Activated CD8-positive, alpha-beta memory T cell treated with anti-CD3 and anti-CD28 coated beads for 4 hours (primary cell): ENCODE results near the gene TMEM164.

Source experiments
- DNase-seq, 2 donors: peaks; one replicate each; pipeline ENCODE4 v3.0.0-alpha.2; 2020; ENCODE audit warnings: low read depth in 2 of 2

Gene TMEM164

DNA sequence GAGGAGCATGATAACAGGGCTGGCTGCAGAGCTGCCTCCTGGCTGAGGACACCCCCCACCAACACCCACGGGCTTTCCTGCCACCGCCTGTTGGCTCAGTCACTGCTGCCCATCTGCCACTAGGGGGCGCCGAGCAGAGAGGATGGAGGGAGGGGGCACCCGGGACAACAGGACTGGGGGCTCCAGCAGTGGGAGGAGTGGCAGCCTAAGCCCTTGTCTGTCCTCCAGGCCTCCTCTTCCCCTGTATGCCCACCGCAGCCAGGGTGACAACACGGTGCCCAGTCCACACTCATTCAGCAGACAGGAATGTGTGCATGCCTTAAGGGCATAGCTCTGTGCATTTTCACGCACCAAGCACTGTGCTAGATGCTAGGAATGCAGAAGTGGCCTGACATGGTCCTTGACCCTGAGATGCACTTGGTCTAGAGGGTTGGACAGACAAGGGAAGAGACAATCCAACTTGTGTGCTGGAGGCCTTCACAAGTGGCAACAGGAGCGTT, 165.1 kb downstream of the TMEM164 start:
- peak; percentile 8 to 12 for DNase-seq

DNA sequence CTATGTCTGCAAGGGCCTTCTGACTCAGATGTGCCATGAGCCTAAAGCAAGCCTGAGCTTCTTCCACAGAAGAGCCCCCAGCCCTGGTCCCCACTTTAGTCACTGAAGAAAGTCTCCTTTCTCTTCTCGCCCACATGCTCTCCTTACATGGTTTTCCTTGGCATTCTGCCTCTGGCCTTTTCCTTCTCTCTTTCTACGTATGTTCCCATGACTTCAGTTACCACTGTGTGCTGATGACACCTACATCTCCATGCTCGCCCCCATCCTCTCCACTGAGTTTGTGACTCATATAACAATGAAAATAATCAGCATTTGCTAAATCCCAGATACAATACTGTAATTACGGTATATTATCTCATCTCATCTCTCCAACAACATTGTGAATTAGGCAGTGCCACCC, 165.7 kb downstream of the TMEM164 start:
- no peak for DNase-seq

DNA sequence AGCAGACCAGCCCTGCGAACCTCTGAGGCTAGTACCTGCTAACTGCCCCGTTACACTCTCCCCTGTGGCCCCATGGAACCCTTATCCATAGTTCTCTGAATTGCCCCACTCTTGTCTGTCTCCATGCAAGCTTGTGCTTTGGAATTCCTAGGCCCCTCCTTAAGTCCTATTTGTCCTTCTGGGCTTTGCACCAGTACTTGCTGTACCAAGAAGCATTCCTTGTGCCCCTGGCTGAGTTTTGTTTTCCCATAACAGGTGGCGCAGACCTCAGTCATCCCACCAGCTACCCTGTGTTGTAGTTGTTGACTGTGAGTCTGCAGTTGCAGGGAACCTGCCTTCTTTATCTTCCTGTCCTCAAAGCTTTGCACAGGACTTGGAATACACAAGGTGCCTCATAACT, 167.1 kb downstream of the TMEM164 start:
- no peak for DNase-seq

DNA sequence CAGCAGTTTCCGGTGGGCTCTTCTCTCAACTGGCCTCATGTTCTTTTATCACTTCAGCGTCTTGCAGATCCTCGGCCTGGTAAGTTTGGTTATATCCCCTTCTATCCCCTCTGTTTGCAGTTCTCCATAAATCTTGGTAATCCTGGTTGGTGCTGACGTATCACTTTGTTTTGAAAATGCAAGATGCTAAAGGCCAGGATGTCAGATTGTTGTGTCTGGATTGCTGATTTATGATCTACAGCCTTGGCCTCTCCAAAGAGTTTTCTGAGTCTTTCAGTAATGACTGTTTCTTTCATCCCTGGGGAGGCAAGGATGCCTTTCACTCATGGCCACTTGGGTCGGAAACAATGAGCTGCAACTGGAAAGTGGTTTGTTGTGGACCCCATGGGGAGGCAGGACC, 168.5 kb downstream of the TMEM164 start:
- no peak for DNase-seq

DNA sequence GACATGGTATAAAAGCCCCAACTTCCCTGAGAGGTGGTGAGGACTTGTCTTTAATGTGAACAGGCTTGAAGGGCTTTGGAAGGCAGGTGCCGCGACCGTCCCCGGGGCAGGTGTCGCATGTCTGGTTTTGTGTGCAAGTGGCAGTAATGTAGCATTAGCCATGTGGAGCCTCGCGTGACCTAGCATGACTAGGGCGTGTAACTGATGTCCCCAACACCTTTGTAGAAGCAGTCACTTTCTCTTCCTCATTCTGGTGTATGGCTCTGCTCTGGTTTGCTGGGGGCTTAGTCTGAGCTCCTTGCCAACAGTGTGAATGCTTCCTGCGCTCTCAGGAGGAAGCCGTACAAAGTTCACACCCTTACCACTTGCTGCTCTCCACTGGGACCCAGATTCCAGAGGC, 169.3 kb downstream of the TMEM164 start:
- no peak for DNase-seq

DNA sequence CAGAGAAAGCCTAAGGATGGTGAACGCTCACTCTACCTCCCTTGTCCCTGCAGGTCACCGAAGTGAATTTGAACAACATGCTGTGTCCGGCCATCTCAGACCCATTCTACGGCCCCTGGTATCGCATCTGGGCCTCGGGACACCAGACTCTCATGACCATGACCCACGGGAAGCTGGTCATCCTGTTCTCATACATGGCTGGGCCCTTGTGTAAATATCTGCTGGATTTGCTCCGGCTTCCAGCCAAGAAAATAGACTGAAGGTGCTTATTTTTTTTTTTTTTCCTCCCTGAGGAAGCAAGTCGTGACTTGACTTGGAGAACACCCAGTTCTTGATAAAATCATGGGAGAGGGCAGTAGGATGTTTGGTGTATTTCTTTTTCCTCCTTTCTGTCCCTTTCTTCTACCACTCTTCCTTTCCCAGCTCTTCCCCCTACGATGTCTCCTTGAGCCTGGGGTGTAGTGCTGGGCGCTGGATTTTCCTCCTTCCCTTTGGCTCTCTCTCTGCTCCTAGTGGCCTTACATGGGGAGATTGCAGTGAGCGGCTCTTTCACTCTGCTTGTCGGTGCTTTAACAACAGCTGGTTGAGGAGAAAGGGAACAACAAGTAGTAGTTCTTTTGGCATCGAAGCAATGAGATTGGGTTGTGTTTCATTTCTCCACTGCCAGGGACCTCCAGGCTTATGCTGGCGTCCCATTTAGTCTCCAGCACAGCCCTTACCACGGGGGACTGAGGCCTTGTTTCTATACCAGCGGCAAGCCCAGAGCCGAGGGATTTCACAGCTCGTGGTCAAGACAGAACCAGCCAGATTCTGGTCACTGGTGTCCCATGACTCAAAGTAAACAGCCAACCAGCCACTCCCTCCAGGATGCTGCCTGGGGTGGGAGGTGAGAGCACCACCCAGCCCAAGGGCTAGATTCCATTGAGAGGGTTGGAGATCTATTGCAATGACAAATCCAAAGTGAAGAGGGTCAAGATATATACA, 170.6 kb downstream of the TMEM164 start:
- DNase-seq, result no peak

DNA sequence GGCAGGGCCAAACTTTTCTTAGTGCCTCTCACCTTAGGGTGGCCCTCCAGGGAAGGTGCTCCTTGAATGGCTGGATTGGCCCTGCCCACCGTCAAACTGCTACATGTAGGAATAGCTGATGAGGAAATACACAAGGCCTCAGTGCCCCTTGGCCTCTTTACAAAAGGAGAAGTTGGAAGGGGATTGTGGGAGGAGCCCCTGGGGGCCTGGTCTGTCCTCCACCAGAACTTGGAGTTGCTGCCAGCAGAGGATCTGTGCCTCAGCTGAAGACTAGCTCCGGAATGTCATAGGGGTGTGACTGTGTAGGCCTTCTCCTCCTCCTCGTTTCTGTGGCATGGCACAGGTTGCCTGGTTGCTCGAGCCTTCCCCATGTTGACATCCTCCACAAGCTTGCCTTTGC, 172.2 kb downstream of the TMEM164 start:
- no peak for DNase-seq

DNA sequence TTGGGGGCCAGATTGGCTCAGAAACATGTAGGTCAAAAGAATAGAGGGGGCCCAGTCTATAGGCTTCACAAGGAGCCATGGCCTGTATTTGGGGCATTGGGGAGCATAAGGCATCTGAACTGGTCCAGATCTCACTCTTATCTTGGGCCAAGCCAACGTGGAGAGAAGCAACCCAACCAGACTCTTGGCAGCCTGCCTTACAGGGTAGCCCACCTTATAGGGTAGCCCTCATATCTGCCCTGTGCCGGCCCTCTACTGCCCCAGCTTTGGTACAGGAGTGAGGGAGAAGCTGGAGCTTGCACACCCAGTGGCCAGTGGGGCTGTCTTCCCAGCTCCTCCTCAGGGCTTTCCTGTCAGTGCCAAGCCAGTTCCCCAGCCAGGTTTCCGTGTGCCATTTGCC, 172.8 kb downstream of the TMEM164 start:
- no peak for DNase-seq

DNA sequence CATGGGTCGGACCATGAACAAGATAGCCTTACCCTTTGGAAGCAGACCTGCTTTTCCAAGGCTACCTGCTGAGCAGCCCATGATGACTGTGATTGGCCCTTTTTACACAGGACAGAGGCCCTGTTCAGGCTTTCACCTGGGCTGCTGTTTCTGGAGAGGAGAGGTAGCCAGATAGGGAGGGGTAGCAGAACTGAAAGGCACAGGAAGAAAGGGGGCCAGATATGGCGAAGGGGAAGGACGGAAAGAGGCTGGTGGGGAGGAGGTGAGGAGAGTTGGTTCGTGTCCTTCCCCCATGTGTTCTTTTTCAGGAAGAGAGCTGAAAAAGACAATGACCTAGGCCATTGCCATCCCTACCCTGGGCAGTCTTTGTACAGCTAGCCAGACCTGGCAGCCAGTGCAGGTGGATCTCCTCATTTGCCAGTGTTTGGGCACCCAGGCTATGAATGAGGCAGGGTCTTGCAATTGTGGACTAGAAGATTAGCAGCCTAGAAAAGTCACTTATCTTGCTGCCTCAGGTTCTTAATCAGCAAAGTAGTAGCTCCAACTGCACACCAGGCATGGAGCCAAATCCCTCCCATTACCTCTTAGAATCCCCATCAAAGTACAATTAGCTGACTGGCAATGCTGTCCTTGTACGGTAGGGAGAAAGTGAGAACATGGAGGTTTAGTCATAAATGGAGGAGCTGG, 175.4 kb downstream of the TMEM164 start:
- no peak for DNase-seq

DNA sequence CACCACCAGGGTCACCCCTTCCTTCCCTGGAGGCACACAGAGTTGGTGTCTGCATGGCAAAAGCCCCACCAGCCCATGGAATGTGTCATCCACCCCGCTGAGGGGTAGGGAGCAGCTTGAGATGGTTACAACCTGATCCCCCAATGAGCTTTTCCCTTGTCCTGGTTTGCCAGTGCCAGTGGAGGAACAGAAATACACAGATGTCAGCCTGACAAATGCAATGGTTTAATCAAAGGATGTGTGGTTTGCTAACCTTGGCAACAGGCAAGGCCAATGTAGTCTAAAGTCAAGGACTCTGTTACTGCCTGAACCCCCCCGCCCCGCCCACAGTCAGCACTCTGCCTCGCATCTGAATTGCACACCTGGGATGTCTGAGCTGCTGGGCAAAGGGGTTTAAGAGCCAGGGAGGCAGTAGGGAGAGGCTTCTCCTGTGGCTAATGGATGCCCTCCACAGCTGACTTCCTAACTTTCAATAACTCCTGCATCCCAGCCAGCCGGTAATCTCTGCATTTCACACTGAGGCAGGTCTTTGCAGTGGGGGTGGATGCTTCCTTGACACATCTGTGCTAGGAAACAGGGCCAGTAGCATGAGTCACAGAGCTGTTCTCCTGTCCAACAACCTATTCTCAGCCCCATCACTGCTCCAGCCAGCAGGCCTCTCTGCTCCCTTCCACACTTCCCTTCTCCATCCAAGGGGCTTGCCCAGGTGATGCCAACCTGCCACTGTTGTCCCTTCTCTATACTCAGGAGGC, 177.4 kb downstream of the TMEM164 start:
- no peak for DNase-seq

DNA sequence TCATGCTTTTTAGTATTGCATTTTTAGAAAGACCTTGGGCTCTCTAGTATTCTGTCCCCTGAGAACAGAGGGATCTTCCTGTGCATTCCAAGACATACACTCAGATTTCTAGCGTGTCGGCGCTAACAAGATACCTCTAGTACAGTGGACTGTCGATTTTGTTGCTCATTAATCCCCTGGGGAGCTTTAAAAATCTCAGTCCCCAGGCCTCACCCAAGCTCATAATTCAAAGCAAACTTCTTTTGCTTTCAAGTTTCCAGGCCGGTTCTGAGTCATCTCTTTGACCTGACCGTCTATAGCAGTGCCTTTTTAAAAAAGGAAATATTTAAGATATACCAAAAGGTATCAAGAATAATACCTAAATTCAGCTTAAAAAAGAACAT, 178.0 kb downstream of the TMEM164 start:
- no peak for DNase-seq

DNA sequence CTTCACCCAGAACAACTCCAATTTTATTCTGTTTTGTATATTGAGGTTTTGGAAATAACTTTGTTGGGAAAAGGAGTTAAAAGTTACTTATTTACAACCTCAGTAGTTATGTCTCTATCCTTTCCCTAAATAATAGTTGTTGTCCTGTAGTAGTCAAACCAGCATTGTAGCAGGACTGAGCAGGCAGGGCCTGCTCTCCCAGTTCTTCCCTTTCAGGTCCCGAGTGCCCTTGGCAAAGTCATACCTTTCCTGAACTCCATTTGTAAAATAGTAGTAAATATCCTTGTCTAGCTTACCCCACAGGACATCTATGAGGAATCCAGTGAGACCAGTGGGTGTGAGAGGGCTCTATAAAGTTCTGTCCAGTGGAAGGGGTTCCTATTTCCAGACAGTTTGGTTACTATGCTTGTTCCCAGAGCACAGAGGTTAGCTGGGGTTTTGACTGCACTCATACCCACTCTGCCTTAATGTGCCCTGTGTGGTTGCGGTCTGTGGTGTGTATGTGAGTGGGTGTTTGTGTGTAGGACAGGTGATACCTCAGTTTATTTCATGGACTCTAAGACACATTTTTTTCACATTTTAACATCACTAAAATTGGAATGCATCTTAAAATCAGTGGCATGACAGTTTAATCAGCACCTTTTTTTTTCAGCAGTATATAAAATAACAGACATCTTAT, 178.7 kb downstream of the TMEM164 start:
- DNase-seq, result no peak

DNA sequence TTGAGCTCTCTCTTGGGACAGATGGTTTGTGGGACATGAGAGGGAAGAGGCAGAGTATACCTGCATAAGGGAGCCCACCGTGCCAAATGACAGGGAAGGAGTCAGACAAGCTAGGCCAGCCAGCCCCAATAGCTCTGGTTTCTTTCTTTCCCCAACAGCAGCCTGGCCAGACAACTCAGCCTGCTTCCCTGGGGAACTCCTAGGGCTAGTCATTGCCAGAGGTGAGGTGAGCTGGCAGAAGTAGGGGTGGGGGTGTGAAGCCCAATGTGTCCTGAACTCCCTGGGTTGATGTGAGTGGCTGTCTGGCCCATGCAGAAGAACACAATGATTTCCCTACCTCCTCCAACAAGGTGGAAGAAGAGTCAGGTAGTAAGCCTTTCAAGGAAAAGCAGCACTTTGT, 179.4 kb downstream of the TMEM164 start:
- no peak for DNase-seq

DNA sequence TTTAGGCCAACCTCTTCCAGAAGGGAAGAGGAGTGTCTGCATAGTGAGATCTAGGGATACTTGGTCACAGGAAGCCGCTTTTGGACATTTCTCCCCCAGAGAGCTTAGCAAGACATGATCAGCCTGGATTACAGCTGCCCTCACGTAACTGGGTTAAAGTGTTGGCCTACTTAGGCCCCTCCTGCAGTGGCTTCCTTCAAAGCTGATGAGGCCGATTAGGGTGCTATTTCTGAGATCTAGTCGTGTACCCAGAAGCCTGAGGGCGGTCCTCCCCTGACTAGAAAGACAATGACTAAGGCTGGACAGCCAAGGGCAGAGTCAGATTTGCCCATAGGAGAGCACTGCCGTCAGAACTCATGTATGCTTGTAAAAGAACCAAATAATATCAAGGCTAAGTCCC, 180.0 kb downstream of the TMEM164 start:
- DNase-seq, result no peak

DNA sequence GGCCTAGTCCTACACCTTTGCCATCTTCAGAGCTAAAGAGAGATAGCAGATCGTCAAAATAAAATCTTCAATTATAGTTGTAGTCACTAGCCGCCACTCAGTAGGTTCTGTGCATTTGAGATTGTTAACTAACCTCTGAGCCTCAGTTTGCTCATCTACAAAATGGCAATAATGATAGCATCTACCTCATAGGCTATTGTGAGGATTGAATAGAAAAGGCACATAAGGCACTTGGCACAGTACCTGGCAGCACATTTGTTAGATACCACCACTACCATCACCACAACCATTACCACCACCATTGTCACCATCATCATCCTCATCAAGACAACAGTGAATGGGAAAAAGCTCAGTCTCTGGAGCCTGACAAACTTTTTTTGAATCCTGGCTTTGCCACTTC, 180.4 kb downstream of the TMEM164 start:
- no peak for DNase-seq

DNA sequence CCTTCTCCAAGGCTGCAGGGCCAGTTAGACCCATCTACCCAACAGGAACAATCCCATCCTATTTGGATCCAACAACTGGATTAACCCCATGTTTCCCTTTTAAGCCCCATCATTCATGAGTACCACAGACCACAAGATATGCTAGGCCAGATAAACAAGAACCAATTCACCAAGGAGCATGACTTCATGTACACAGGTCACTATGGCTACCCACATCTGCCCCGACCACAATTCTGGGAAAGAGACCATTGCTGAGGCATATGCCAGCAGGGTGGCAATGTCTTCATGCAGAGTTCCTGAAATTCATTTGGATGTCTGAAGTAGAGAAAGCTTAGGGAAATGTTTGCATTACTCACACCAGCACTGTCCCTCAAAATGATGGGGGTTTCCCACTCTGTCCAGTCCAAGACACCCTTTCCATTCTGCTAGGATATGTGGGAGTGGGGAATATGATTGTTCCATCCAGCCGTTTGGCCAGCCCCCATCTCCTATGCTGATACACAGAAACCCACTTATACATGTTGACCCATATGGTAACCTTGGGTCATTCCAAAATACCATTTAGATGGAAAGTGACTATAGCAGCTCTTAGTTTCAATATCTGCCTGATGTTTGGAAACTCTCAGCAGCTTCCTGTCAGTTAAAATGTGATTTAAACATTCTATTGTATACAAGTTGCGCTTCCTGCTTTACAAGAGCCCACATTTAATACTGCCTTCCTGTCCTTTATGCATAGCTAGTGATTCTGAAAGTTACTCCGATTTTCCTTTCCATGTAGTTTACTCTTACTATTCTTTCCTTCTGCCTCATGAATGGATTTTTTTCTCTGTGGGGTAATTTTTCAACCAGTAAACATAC, 186.0 kb downstream of the TMEM164 start:
- DNase-seq, result no peak

DNA sequence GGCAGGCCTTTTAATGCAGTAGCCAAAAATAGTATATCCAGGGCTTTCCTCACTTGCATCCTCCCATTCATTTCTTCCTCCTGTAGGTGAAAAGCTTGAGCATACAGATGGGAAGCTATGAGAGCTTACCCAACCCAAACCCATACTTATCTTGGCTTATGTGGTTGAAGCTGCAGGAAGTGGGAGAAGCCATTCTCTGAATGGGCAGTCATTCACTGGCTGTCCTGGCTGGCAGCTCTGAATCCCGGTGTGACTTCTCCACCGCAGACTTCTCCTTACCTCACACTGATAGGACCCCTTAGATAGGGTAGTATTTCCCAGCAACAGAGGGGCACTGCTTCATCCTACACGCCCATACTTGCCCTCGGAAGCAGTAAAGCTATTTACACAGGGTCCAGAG, 189.6 kb downstream of the TMEM164 start:
- no peak for DNase-seq

DNA sequence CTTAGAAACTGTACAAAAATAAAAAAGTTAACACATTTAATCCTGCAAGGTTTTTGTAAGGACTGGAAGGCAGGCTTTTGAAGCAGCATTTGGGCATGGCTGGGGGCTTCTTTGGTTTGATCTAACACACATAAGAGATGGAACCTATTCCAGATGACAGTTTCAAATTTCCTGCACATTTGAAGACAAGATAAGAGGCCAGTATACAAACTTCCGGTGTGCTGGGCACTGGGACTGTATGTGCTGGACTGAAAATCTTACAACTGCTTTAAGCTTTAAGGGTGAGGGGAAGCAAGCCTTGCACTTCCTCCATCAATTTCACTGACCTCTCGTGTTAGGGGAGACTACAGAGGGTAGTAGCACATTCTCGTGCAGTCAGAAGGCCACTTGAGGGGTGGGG, 192.1 kb downstream of the TMEM164 start:
- no peak for DNase-seq

DNA sequence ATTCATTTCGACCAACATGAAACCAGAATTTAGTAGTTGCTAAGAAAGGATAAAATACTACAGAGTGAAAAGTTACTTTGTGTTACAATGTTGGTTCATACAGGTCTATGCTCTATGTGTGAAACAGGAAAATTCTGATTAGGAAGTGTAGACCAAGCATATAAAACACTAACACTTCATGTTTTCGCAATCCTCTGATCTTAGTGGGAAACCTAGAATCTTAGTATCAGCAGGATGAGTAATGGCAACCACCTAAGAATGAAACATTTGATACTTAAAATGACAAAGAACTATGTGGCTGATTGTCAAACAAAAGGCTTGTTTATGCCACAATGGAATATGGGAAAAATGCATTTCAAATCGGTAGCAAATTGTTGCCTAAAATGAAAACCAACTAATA, 198.9 kb downstream of the TMEM164 start:
- no peak for DNase-seq

DNA sequence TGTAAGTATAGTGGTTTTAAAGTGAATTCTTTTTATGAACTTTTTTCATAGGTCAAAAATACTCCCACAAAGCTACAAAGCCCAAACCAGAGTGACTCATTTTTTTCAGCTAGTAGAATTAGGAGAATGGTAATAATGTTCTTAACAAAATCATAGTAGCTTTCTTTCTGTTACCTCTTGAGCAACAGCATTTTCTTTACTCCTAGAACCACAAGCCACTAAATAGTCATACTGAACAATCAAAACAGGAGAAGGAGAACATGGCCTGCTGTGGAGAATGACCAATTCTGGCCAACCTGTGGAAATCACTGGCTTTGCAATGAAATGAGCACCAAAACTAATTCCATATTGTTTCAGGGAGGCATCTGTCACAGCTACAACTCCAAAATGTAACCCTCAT, 202.1 kb downstream of the TMEM164 start:
- no peak for DNase-seq

DNA sequence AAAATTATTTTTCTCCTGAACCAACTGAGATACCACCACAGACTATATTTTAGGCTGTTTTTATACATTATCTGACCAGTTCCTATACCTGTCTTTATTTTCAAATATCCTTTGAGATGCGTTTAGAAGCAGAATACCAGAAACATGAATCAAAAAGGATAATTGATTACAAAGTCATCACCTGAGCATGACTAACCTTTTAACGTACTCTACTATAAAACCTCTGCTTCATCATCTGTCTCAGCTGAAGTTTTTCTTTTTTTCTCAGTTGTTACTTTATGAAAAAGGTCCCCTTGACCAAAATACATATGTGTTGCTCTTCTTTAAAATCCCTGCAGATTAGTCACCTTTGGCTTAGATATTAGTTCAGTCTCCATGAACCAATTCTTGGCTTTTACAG, 205.2 kb downstream of the TMEM164 start:
- no peak for DNase-seq
